ENCODE results near the gene ZNF816. TPM values are rescaled to one million over a fixed set of nuclear protein-coding genes. Genes with fewer than 3 reads are reported as not detected.
A peak's percentile ranks its signal among the peaks of the same experiment; 100 is the strongest.
"Not testable (repeated sequence)": the region's sequence is repeated elsewhere in the genome, so short reads cannot be mapped to it uniquely, and the experiment has no call there.

Gene ZNF816
- total RNA-seq, 4 donors from 2014 or later = 0.91 to 7.8 (median 6.2) TPM

DNA sequence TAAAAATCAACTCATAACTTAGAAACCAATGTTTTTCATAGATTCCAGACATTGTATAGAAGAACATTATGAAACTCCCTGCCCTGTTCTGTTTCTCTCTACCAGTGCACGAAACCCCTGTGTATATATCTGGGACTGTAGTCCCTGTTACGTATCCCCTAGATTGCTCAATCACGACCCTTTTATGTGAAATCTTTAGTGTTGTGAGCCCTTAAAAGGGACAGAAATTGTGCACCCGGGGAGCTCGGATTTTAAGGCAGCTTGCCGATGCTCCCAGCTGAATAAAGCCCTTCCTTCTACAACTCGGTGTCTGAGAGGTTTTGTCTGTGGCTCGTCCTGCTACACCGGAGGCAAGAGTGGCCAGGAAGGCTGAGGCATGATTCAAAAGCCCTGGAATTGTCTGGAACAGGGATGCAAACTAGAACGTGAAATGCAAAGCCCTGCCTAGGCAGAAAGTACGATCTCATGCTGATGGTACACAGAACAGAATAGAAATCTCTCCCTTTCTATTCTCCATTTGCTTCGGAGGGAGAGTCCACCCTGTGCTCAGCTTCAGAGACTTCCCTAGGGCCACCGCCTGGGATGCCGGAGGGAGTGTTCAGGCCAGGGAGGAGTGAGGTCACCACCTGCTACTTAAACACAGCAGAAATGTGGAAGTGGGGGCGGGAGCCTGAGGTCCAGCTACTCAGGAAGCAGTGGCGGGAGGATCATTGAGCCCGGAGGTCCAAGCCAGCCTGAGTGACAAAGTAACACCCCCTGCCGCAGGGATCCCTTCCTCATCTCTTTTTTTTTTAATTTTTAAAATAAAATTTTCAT is 38.7 kb downstream of the ZNF816 start:
- intact Hi-C loops (cut with DNase I) = no loop called here
- TF ChIP-seq, protein P1, sequence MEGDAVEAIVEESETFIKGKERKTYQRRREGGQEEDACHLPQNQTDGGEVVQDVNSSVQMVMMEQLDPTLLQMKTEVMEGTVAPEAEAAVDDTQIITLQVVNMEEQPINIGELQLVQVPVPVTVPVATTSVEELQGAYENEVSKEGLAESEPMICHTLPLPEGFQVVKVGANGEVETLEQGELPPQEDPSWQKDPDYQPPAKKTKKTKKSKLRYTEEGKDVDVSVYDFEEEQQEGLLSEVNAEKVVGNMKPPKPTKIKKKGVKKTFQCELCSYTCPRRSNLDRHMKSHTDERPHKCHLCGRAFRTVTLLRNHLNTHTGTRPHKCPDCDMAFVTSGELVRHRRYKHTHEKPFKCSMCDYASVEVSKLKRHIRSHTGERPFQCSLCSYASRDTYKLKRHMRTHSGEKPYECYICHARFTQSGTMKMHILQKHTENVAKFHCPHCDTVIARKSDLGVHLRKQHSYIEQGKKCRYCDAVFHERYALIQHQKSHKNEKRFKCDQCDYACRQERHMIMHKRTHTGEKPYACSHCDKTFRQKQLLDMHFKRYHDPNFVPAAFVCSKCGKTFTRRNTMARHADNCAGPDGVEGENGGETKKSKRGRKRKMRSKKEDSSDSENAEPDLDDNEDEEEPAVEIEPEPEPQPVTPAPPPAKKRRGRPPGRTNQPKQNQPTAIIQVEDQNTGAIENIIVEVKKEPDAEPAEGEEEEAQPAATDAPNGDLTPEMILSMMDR (IDR thresholded peaks at IDR 0.05) = no peak
- TF ChIP-seq POLR2A (IDR thresholded peaks at IDR 0.05) = no peak
- Histone ChIP-seq H3K4me3 (peak overlapping the region; percentile 55 to 86 (median 60)), H3K36me3 (peaks cover 0 to 25% (median 7%) of the 10 kb centered on the region in 3 donors), H3K27ac (peak overlapping the region; percentile 86 to 92 (median 90)), H3K9me3 (no peaks in the 10 kb centered on the region), H3K27me3 (no peaks in the 10 kb centered on the region), H3K4me1 (peaks cover 9 to 26% (median 12%) of the 10 kb centered on the region in 3 donors)
- no peak for DNase-seq
- WGBS, 2 donors = 21 to 45% methylated on average over 16 to 18 of the region's 18 CpGs

- Histone ChIP-seq H3K36me3 (peaks cover 0 to 22% (median 0%) of the 10 kb centered on the region in 3 donors), H3K9me3 (no peaks in the 10 kb centered on the region), H3K27ac (peak within 1 kb of the TSS; percentile 86 to 92 (median 90)), H3K27me3 (no peaks in the 10 kb centered on the region), H3K4me3 (peak within 1 kb of the TSS; percentile 55 to 86 (median 60)), H3K4me1 (peaks cover 9 to 26% (median 12%) of the 10 kb centered on the region in 3 donors)
- 1% methylated on average over 20 to 32 of the region's 55 CpGs for WGBS, 2 donors
- TF ChIP-seq, protein P1 (IDR thresholded peaks at IDR 0.05) = no peak
- TF ChIP-seq POLR2A (IDR thresholded peaks at IDR 0.05) = peak in 1 of 4 donors; percentile 45
- intact Hi-C loops (cut with DNase I) = no loop called here
- DNase-seq = peak; percentile 51
These were observed 39.6 kb downstream of the ZNF816 start, which contains the start of gene ZNF888 for GRCh38 chr19:52922841-52923777. TSS of gene ZNF888 (minus strand) at chr19:52923428. CDS start at chr19:52917873, 5,555 bp downstream.

DNA sequence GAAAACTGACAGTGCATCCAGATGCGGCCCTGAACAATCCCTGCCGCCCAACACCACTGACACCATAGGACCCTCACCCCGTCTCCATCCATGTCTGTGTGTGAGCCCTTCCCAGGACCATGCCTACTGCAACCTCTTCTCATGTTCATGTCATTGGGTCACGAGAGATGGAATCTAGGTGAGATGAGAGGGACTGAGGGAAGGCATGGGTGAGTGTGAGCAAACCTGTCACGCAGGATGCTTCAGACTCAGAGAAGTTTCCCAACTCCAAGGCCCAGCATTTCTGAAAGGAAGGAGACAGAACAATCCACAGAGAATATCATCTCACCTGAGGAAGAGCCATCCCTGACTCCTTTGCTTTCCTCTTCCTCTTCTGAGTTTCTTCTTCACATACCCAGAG is 45.1 kb downstream of the ZNF816 start:
- peaks cover 0 to 60% (median 0%) of the 10 kb centered on the region in 3 donors for H3K36me3 ChIP-seq
- peaks cover 0 to 4% (median 0%) of the 10 kb centered on the region in 3 donors for H3K9me3 ChIP-seq
- peaks cover 0 to 11% (median 4%) of the 10 kb centered on the region in 3 donors for H3K4me1 ChIP-seq
- no peak overlapping the region for H3K4me3 ChIP-seq
- 91 to 98% methylated on average over 4 to 5 of the region's 5 CpGs for WGBS, 2 donors
- H3K27ac ChIP-seq = no peak overlapping the region
- no peaks in the 10 kb centered on the region for H3K27me3 ChIP-seq
- intact Hi-C loops (cut with DNase I) = no loop called here
- no peak for TF ChIP-seq POLR2A (IDR thresholded peaks at IDR 0.05)
- TF ChIP-seq, protein P1 (IDR thresholded peaks at IDR 0.05) = no peak
- DNase-seq = no peak

- 88 to 92% methylated on average over 1 of the region's 1 CpG for WGBS, 2 donors
- H3K36me3 ChIP-seq = peaks cover 5 to 97% (median 9%) of the 10 kb centered on the region in 3 donors
These were observed 52.0 kb downstream of the ZNF816 start for GRCh38 chr19:52910648-52911047.

DNA sequence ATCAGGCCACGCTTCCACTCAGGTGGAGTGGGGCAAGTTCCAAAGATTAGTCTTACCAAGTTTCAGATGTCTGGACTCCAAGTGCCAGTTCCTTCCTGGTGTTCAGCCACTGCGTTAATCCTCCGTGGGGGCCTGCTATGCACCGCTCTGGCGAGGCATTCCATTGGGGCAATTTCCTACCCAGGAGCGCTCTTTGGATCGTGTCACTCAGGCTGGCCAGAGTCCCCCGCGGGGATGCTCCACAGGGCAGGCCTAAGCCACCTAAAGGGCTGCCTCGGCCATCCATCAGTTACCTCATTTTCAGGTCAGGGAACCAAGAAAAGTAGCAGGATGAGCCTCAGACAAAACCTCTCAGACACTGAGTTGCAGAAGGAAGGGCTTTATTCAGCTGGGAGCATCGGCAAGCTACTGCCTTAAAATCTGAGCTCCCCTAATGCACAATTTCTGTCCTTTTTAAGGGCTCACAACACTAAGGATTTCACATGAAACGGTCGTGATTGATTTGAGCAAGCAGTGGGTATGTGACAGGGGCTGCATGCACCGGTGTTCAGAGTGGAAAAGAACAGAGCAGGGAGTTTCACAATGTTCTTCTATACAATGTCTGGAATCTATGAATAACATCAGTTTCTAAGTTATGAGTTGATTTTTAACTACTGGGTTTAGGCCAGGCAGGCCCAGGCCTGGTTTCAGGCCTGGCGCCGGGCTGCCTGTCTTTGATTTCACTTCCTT is 58.5 kb downstream of the ZNF816 start:
- DNase-seq; H3K4me1 ChIP-seq; intact Hi-C loops (cut with DNase I); H3K27me3 ChIP-seq; H3K27ac ChIP-seq; H3K4me3 ChIP-seq: not testable (repeated sequence)
- peaks cover 0 to 47% (median 5%) of the 10 kb centered on the region in 3 donors for H3K9me3 ChIP-seq
- peaks cover 5 to 33% (median 9%) of the 10 kb centered on the region in 3 donors for H3K36me3 ChIP-seq
- 51 to 84% methylated on average over 8 to 15 of the region's 16 CpGs for WGBS, 2 donors

More at GRCh38 chr19:52910648-52911047, 52.0 kb downstream of the ZNF816 start:
- intact Hi-C loops (cut with DNase I) = no loop called here
- Histone ChIP-seq H3K9me3 (peaks cover 0 to 62% (median 5%) of the 10 kb centered on the region in 3 donors), H3K27me3 (no peaks in the 10 kb centered on the region), H3K27ac (no peak overlapping the region), H3K4me3 (no peak overlapping the region), H3K4me1 (no peaks in the 10 kb centered on the region)
- no peak for DNase-seq
- TF ChIP-seq, protein P1 (IDR thresholded peaks at IDR 0.05) = no peak
- no peak for TF ChIP-seq POLR2A (IDR thresholded peaks at IDR 0.05)

Data from esophagus squamous epithelium (tissue), 5 donors.